Spleen (tissue), 7 donors: ENCODE measurements around the gene PHKB.
"Not testable (repeated sequence)": the region's sequence is repeated elsewhere in the genome, so short reads cannot be mapped to it uniquely, and the experiment has no call there.

Experiments used
- CTCF ChIP-seq, 11 experiments: fragments of 200-600 bp in 7 of 11; fragments of 450-650 bp in 4 of 11; sonication (generic) in 4 of 11; IDR thresholded peaks in 8 of 11; conservative IDR thresholded peaks in 3 of 11; 1 replicate in 7 of 11; 2 replicates in 4 of 11; pipeline versions ENCODE4 v1.4.0 to v1.8.0; 2016 to 2021; ENCODE audit warnings: antibody characterized with exemption in 11 of 11, inconsistent platforms in 4 of 11, mild to moderate bottlenecking in 1 of 11
- POLR2A ChIP-seq, 3 donors: fragments of 450-650 bp; IDR thresholded peaks; one replicate each; pipeline ENCODE4 v1.5.1; 2017; ENCODE audit warnings: antibody characterized with exemption in 3 of 3, mild to moderate bottlenecking in 1 of 3
- donor health status: DM: no; HTN: no; CAD: no; lungs with moderate emphysema.
- donor health status: DM: no; HTN: no; CAD: no.
- donor health status: DM: no; HTN: no; CAD: no.

GRCh38 chr16:47551185-47551584, 90.1 kb downstream of the PHKB start:
- not testable (repeated sequence) for TF ChIP-seq POLR2A (IDR thresholded peaks at IDR 0.05); CTCF (IDR thresholded peaks at IDR 0.05 in 8 of 11, conservative IDR thresholded peaks at IDR 0.05 in 3 of 11)
